K562 (cell line): ENCODE data around the gene NAGS. TPM values are rescaled to one million over a fixed set of nuclear protein-coding genes. Genes with fewer than 3 reads are reported as not detected.

Experiments
- ATAC-seq: fragments of 200-7000 bp; cut with Tn5 transposase; 3 replicates; pipeline ENCODE4 v1.9.1; 2020; ENCODE audit warnings: moderate library complexity
- BruUV-seq: library from RNA; stranded (reverse); fragments of 400-500 nt; replicated peaks from 2 replicates; lab custom pipeline; 2021; lab: Mats Ljungman, UMichigan
- CTCF ChIA-PET: fragments of 300-600 bp; formaldehyde crosslinking; extraction: SDS; loops from one replicate; lab custom pipeline; 2021; ENCODE audit warnings: low intra/inter-chr PET ratio; lab: Yijun Ruan, JAX
- POLR2A ChIA-PET: fragments of 300-600, 350-650 bp; sonication (Branson Sonifier 250); formaldehyde crosslinking; extraction: SDS; loops from one replicate; lab custom pipeline; 2021; ENCODE audit warnings: antibody characterized with exemption, inconsistent platforms; lab: Yijun Ruan, JAX
- DNase-seq, 4 experiments: peaks; one replicate each; pipeline versions ENCODE4 v3.0.0 to v3.0.0-alpha.2; 2011 to 2018; ENCODE audit warnings: low spot score in 3 of 4, mixed read lengths in 3 of 4; ENCODE audit errors: extremely low read depth in 1 of 4
- FAIRE-seq: peaks from 2 replicates; lab custom pipeline; 2011; peaks lifted over from hg19 to GRCh38; lab: Jason Lieb, UNC
- H2AFZ ChIP-seq: 2 replicates; pipeline ENCODE4 v1.6.0; 2011; ENCODE audit warnings: low read depth, low read length, control low read depth, inconsistent platforms
- H3K27ac ChIP-seq: fragments of 200-600 bp; 3 replicates; pipeline ENCODE4 v1.8.0; 2011; ENCODE audit warnings: low read depth, mild to moderate bottlenecking, control low read depth, inconsistent platforms, low read length, moderate library complexity, mixed read lengths; ENCODE audit errors: extremely low read depth
- H3K27me3 ChIP-seq, 2 experiments: fragments of 300-600 bp in 1 of 2; 2 replicates in 1 of 2; 3 replicates in 1 of 2; pipeline versions ENCODE4 v1.6.0 to v1.8.0; 2011; ENCODE audit warnings: inconsistent platforms in 2 of 2, low read length in 2 of 2, mild to moderate bottlenecking in 1 of 2, mixed read lengths in 1 of 2, moderate library complexity in 1 of 2; ENCODE audit not compliant: control insufficient read depth in 2 of 2, insufficient read depth in 2 of 2
- H3K36me3 ChIP-seq: fragments of 300-600 bp; 3 replicates; pipeline ENCODE4 v1.8.0; 2011; ENCODE audit warnings: mild to moderate bottlenecking, low read length, inconsistent platforms; ENCODE audit not compliant: control insufficient read depth, insufficient read depth
- H3K4me1 ChIP-seq, 2 experiments: fragments of 200-600 bp in 1 of 2; replicated peaks in 1 of 2; 2 replicates in 1 of 2; 3 replicates in 1 of 2; pipeline versions ENCODE4 v1.5.1 to v1.8.0; 2011; ENCODE audit warnings: inconsistent platforms in 2 of 2, low read length in 2 of 2, mild to moderate bottlenecking in 1 of 2, mixed read lengths in 1 of 2, moderate library complexity in 1 of 2; ENCODE audit not compliant: control insufficient read depth in 2 of 2, insufficient read depth in 2 of 2
- H3K4me2 ChIP-seq: 2 replicates; pipeline ENCODE4 v1.6.1; 2011; ENCODE audit warnings: low read length, control low read depth, inconsistent platforms, mixed read lengths; ENCODE audit not compliant: insufficient read depth
- H3K4me3 ChIP-seq: fragments of 200-600 bp; sonication (generic), shearing (Covaris generic); 2 replicates; pipeline ENCODE4 v1.5.1; 2016; ENCODE audit warnings: control low read depth, inconsistent platforms
- H3K79me2 ChIP-seq: fragments of 200-600 bp; 3 replicates; pipeline ENCODE4 v1.8.0; 2011; ENCODE audit warnings: low read length, inconsistent platforms; ENCODE audit not compliant: control insufficient read depth, insufficient read depth
- H3K9ac ChIP-seq, 2 experiments: 2 replicates each; pipeline versions ENCODE4 v1.6.0 to v1.6.1; 2011; ENCODE audit warnings: low read depth in 2 of 2, low read length in 2 of 2, control low read depth in 1 of 2, inconsistent platforms in 1 of 2, mild to moderate bottlenecking in 1 of 2, mixed read lengths in 1 of 2; ENCODE audit not compliant: insufficient read depth in 1 of 2
- H3K9me1 ChIP-seq: one replicate; pipeline ENCODE4 v1.6.0; 2011; ENCODE audit warnings: inconsistent platforms, mild to moderate bottlenecking, low read length, moderate library complexity; ENCODE audit not compliant: control insufficient read depth, insufficient read depth
- H3K9me3 ChIP-seq: replicated peaks from 2 replicates; pipeline ENCODE4 v1.5.1; 2011; ENCODE audit warnings: low read depth, low read length, inconsistent platforms; ENCODE audit not compliant: control insufficient read depth, insufficient read depth
- H4K20me1 ChIP-seq: replicated peaks from 2 replicates; pipeline ENCODE4 v1.6.1; 2011; ENCODE audit warnings: low read length, inconsistent platforms, mixed read lengths; ENCODE audit not compliant: control insufficient read depth, insufficient read depth
- ARID3A ChIP-seq: IDR thresholded peaks from 2 replicates; pipeline ENCODE4 v1.6.1; 2012; ENCODE audit warnings: low read depth, low read length, improper control_type of control experiment, borderline replicate concordance
- ELF4 ChIP-seq: fragments of 450-650 bp; formaldehyde crosslinking; IDR thresholded peaks from 2 replicates; pipeline ENCODE4 v1.4.0; 2022; ENCODE audit warnings: missing genetic modification characterization
- GABPB2 ChIP-seq: fragments of 250-450 bp; sonication (Bioruptor Pico); conservative IDR thresholded peaks from 2 replicates; pipeline ENCODE4 v1.5.1; 2021; ENCODE audit warnings: mild to moderate bottlenecking
- JUND ChIP-seq, 2 experiments: IDR thresholded peaks; 2 replicates in 1 of 2; 3 replicates in 1 of 2; pipeline ENCODE4 v1.6.1; 2011; ENCODE audit warnings: borderline replicate concordance in 2 of 2, low read depth in 2 of 2, low read length in 2 of 2, improper control_type of control experiment in 1 of 2, missing biosample characterization in 1 of 2, missing genetic modification characterization in 1 of 2, missing genetic modification reagents in 1 of 2
- MAZ ChIP-seq, 2 experiments: fragments of 450-650 bp in 1 of 2; sonication (generic) in 1 of 2; formaldehyde crosslinking; IDR thresholded peaks in 1 of 2; conservative IDR thresholded peaks in 1 of 2; 2 replicates each; pipeline versions ENCODE4 v1.4.0 to v1.5.0; 2020; ENCODE audit warnings: mild to moderate bottlenecking in 1 of 2, missing genetic modification reagents in 1 of 2
- MED1 ChIP-seq: sonication (generic); formaldehyde crosslinking; IDR thresholded peaks from 2 replicates; pipeline ENCODE4 v1.8.1; 2023; ENCODE audit warnings: missing genetic modification reagents, borderline replicate concordance
- NCOA6 ChIP-seq: fragments of 450-650 bp; IDR thresholded peaks from 2 replicates; pipeline ENCODE4 v1.6.1; 2017; ENCODE audit warnings: mild to moderate bottlenecking
- NFATC3 ChIP-seq: fragments of 450-650 bp; IDR thresholded peaks from 2 replicates; pipeline ENCODE4 v1.6.1; 2017; ENCODE audit warnings: mild to moderate bottlenecking
- NFIX ChIP-seq: fragments of 250-450 bp; sonication (Bioruptor Pico); IDR thresholded peaks from 2 replicates; pipeline ENCODE4 v1.4.0; 2020; ENCODE audit warnings: low read depth, mild to moderate bottlenecking, moderate library complexity
- PHF21A ChIP-seq: fragments of 450-650 bp; IDR thresholded peaks from 2 replicates; pipeline ENCODE4 v1.6.1; 2017; ENCODE audit warnings: low read depth, borderline replicate concordance
- POLR2AphosphoS5 ChIP-seq: IDR thresholded peaks from 2 replicates; pipeline ENCODE4 v1.6.1; 2011; ENCODE audit warnings: mild to moderate bottlenecking, low read depth, low read length, moderate library complexity; ENCODE audit not compliant: control insufficient read depth, insufficient read depth
- SIN3A ChIP-seq, 2 experiments: fragments of 150-350 bp in 1 of 2; IDR thresholded peaks; 2 replicates each; pipeline ENCODE4 v1.6.1; 2011 to 2016; ENCODE audit warnings: borderline replicate concordance in 2 of 2, low read depth in 2 of 2, low read length in 2 of 2, mild to moderate bottlenecking in 2 of 2, moderate library complexity in 2 of 2; ENCODE audit not compliant: control insufficient read depth in 1 of 2
- ZNF518B ChIP-seq: fragments of 250-450 bp; sonication (Bioruptor Pico); IDR thresholded peaks from 2 replicates; pipeline ENCODE4 v1.5.0; 2021; ENCODE audit warnings: mild to moderate bottlenecking, moderate library complexity
- ZNF778 ChIP-seq: fragments of 450-650 bp; formaldehyde crosslinking; IDR thresholded peaks from 2 replicates; pipeline ENCODE4 v1.4.0; 2020; ENCODE audit warnings: mild to moderate bottlenecking, moderate library complexity
- WGBS: fragments of 100-300 bp; shearing (Covaris generic); methylation state at CpG from one replicate; pipeline ENCODE4 v1.1.6; 2016; ENCODE audit warnings: low coverage, mixed read lengths; ENCODE audit not compliant: insufficient coverage; ENCODE audit errors: missing lambda C conversion rate; 5-methylcytosine and 5-hydroxymethylcytosine counted together
- in situ Hi-C: fragments of 300-500 bp; cut with MboI; formaldehyde crosslinking; loops from 4 replicates; pipeline ENCODE4 v1.15.0; 2018; ENCODE audit warnings: inconsistent platforms, mixed read lengths
- intact Hi-C: fragments of 100-400 bp; cut with micrococcal nuclease; formaldehyde crosslinking; loops from 2 replicates; pipeline ENCODE4 v1.14.2; 2022
- polyA plus RNA-seq, 8 experiments: library from polyadenylated mRNA; depleted of rRNA in 4 of 8; stranded (reverse) in 5 of 8; unstranded in 3 of 8; fragments of >200 nt; fragmentation: Nextera tagmentation in 2 of 8; fragmentation: Illumina TruSeq in 1 of 8; extraction: Ambion mirVana in 2 of 8; extraction: Trizol in 1 of 8; gene quantifications; 2 replicates each; pipeline versions ENCODE4 v1.2.1 to v1.2.3, GENCODE V29; 2011 to 2014; ENCODE audit warnings: inconsistent platforms in 1 of 8, missing spikeins in 1 of 8
- total RNA-seq, 7 experiments: library from RNA; depleted of rRNA in 6 of 7; stranded (reverse); fragments of >200 nt in 6 of 7; fragmentation: Illumina TruSeq in 2 of 7; extraction: Trizol in 2 of 7; gene quantifications; 2 replicates each; pipeline versions ENCODE4 v1.2.1 to v1.2.3, GENCODE V29; 2011 to 2021; ENCODE audit warnings: low replicate concordance in 1 of 7

NAGS gene
- total and polyA plus RNA-seq, 9 of the 15 experiments (the other 6 are each of a cell fraction or from before 2014, with no cell fraction given) = not detected

- TF ChIP-seq SIN3A (IDR thresholded peaks at IDR 0.05; ENCODE audit: borderline replicate concordance in 2 of 2, control insufficient read depth in 1 of 2, low read depth in 2 of 2, low read length in 2 of 2) = no peak
- no peak for TF ChIP-seq ARID3A
- no peak for TF ChIP-seq MAZ (CRISPR knock-in tag; conservative IDR thresholded peaks at IDR 0.05 in 1 of 2, IDR thresholded peaks at IDR 0.05 in 1 of 2)
- no peak for TF ChIP-seq NFIX (CRISPR knock-in tag)
- TF ChIP-seq, all 486 proteins: peak for 0
These were observed 17.0 kb upstream of the NAGS start (continued) for GRCh38 chr17:43987131-43988021.

GRCh38 chr17:43988301-43988700, 16.1 kb upstream of the NAGS start:
- H3K4me1 ChIP-seq = peaks cover 3 to 10% of the 10 kb centered on the region in 2 experiments
- in situ Hi-C loops = no loop called here
- FAIRE-seq (no peak), ATAC-seq (no peak), DNase-seq (no peak)
- ChIA-PET POLR2A (interaction anchor here (1.1 kb wide), 1 partner anchor 12 kb away, joined by 3 read pairs; no protein-coding TSS in a partner anchor), CTCF (interaction anchor here (0.6 to 0.7 kb wide), 2 partner anchors 50 to 294 kb away, joined by 3 read pairs; no protein-coding TSS in a partner anchor)
- H3K27ac ChIP-seq = no peak overlapping the region
- intact Hi-C loops = no loop called here
- H3K4me3 ChIP-seq = no peak overlapping the region
- H4K20me1 ChIP-seq = peaks cover 10% of the 10 kb centered on the region; the same call in 1 of the 2 replicates
- no peaks in the 10 kb centered on the region for H3K79me2 ChIP-seq
- BruUV-seq = no TSS peak
- no peak overlapping the region for H3K4me2 ChIP-seq
- no peaks in the 10 kb centered on the region for H3K36me3 ChIP-seq
- 22% methylated on average over 9 of the region's 9 CpGs for WGBS
- no peaks in the 10 kb centered on the region for H3K9me1 ChIP-seq
- no peak overlapping the region for H3K9ac ChIP-seq
- no peaks in the 10 kb centered on the region for H3K9me3 ChIP-seq
- H2AFZ ChIP-seq = no peak overlapping the region
- peaks cover 14 to 22% of the 10 kb centered on the region in 2 experiments for H3K27me3 ChIP-seq
- TF ChIP-seq GABPB2 (CRISPR knock-in tag) = no peak
- no peak for TF ChIP-seq ZNF778 (CRISPR knock-in tag)
- TF ChIP-seq ZNF518B (CRISPR knock-in tag) = no peak
- no peak for TF ChIP-seq NFATC3
- TF ChIP-seq MED1 (CRISPR knock-in tag) = no peak
- no peak for TF ChIP-seq PHF21A
- TF ChIP-seq ELF4 (CRISPR knock-in tag) = no peak
- no peak for TF ChIP-seq POLR2AphosphoS5
- no peak for TF ChIP-seq JUND (IDR thresholded peaks at IDR 0.05; ENCODE audit: borderline replicate concordance, low read depth, low read length)
- no peak for TF ChIP-seq JUND (tag; IDR thresholded peaks at IDR 0.05; ENCODE audit: borderline replicate concordance, low read depth, low read length)
- TF ChIP-seq NCOA6 = no peak
